Smooth muscle cell (in vitro differentiated cells): Measurements from ENCODE around the gene RIPK4. TPM values are rescaled to one million over a fixed set of nuclear protein-coding genes. Genes with fewer than 3 reads are reported as not detected.
A peak's percentile ranks its signal among the peaks of the same experiment; 100 is the strongest.
"Not testable (repeated sequence)": the region's sequence is repeated elsewhere in the genome, so short reads cannot be mapped to it uniquely, and the experiment has no call there.

ENCODE experiments used
- DNase-seq: peaks from one replicate; lab custom pipeline; 2025; ENCODE audit not compliant: unreplicated experiment; lab: John Stamatoyannopoulos, UW
- H2AFZ ChIP-seq: fragments of 200-600 bp; sonication (generic); 2 replicates; pipeline ENCODE4 v1.6.0; 2016; ENCODE audit warnings: antibody characterized with exemption, low read depth, mild to moderate bottlenecking
- H3F3A ChIP-seq: fragments of 200-600 bp; sonication (generic); 2 replicates; pipeline ENCODE4 v1.6.0; 2017; ENCODE audit warnings: antibody characterized with exemption, low read depth
- H3K27ac ChIP-seq: fragments of 200-600 bp; sonication (generic); 2 replicates; pipeline ENCODE4 v1.5.1; 2016; ENCODE audit warnings: low read depth, mild to moderate bottlenecking
- H3K27me3 ChIP-seq: fragments of 200-600 bp; sonication (generic); 2 replicates; pipeline ENCODE4 v1.6.1; 2016; ENCODE audit warnings: low read depth, mild to moderate bottlenecking
- H3K36me3 ChIP-seq: fragments of 200-600 bp; sonication (generic); 2 replicates; pipeline ENCODE4 v1.5.1; 2016; ENCODE audit warnings: low read depth
- H3K4me1 ChIP-seq: fragments of 200-600 bp; sonication (generic); 2 replicates; pipeline ENCODE4 v1.5.1; 2016; ENCODE audit warnings: low read depth
- H3K4me2 ChIP-seq: fragments of 200-600 bp; sonication (generic); 2 replicates; pipeline ENCODE4 v1.6.0; 2016; ENCODE audit warnings: mild to moderate bottlenecking
- H3K4me3 ChIP-seq: fragments of 200-600 bp; sonication (generic); 2 replicates; pipeline ENCODE4 v1.5.1; 2016; ENCODE audit warnings: mild to moderate bottlenecking
- H3K79me2 ChIP-seq: fragments of 200-600 bp; sonication (generic); 2 replicates; pipeline ENCODE4 v1.6.0; 2016; ENCODE audit warnings: low read depth, mild to moderate bottlenecking
- H3K9ac ChIP-seq: fragments of 200-600 bp; sonication (generic); 2 replicates; pipeline ENCODE4 v1.6.0; 2016; ENCODE audit warnings: low read depth
- H3K9me3 ChIP-seq: fragments of 200-600 bp; sonication (generic); replicated peaks from 2 replicates; pipeline ENCODE4 v1.5.1; 2016; ENCODE audit warnings: low read depth
- H4K20me1 ChIP-seq: fragments of 200-600 bp; sonication (generic); 2 replicates; pipeline ENCODE4 v1.6.0; 2016; ENCODE audit warnings: low read depth
- CTCF ChIP-seq: fragments of 200-600 bp; sonication (generic); IDR thresholded peaks from 2 replicates; pipeline ENCODE4 v1.5.1; 2017; ENCODE audit warnings: borderline replicate concordance, mild to moderate bottlenecking, antibody characterized with exemption; ENCODE audit not compliant: insufficient read depth, poor library complexity, severe bottlenecking
- WGBS: methylation state at CpG from one replicate; pipeline ENCODE4 v1.1.7; 2016; ENCODE audit warnings: low lambda C conversion rate; 5-methylcytosine and 5-hydroxymethylcytosine counted together
- polyA plus RNA-seq: library from polyadenylated mRNA; unstranded; fragments of >200 nt; fragmentation: Nextera tagmentation; extraction: Ambion mirVana; gene quantifications from 2 replicates; pipeline ENCODE4 v1.2.1, GENCODE V29; 2016
- total RNA-seq: library from RNA; depleted of rRNA; stranded (reverse); fragments of >200 nt; gene quantifications from 2 replicates; pipeline ENCODE4 v1.2.3, GENCODE V29; 2014

The RIPK4 gene
- total and polyA plus RNA-seq, 2 experiments from 2014 or later = 1.1 to 3.7 TPM

- WGBS = 94% methylated on average over 8 of the region's 10 CpGs
- H3K36me3 ChIP-seq = no peaks in the 10 kb centered on the region
- H4K20me1 ChIP-seq = no peaks in the 10 kb centered on the region
- no peak for TF ChIP-seq CTCF
- no peak overlapping the region for H3K27ac ChIP-seq
- H2AFZ ChIP-seq = no peak overlapping the region
- no peaks in the 10 kb centered on the region for H3F3A ChIP-seq
- H3K4me3 ChIP-seq = no peak overlapping the region
- H3K9ac ChIP-seq = no peak overlapping the region
- H3K27me3 ChIP-seq = no peaks in the 10 kb centered on the region
- DNase-seq = no peak
- H3K4me1 ChIP-seq = no peaks in the 10 kb centered on the region
- no peak overlapping the region for H3K4me2 ChIP-seq
- no peaks in the 10 kb centered on the region for H3K79me2 ChIP-seq
- no peaks in the 10 kb centered on the region for H3K9me3 ChIP-seq
These were observed 27.7 kb upstream of the RIPK4 start for GRCh38 chr21:41794600-41794999.

- H3K9me3 ChIP-seq = no peaks in the 10 kb centered on the region
- WGBS = 94% methylated on average over 3 of the region's 3 CpGs
- DNase-seq = no peak
- no peaks in the 10 kb centered on the region for H4K20me1 ChIP-seq
- no peaks in the 10 kb centered on the region for H3K4me1 ChIP-seq
- H3K4me3 ChIP-seq = no peak overlapping the region
- H3K4me2 ChIP-seq = no peak overlapping the region
- no peak for TF ChIP-seq CTCF
- H3F3A ChIP-seq = no peaks in the 10 kb centered on the region
- H3K9ac ChIP-seq = no peak overlapping the region
- H3K27me3 ChIP-seq = peaks cover 4% of the 10 kb centered on the region
- H3K79me2 ChIP-seq = no peaks in the 10 kb centered on the region
- H2AFZ ChIP-seq = no peak overlapping the region
- H3K27ac ChIP-seq = no peak overlapping the region
- H3K36me3 ChIP-seq = no peaks in the 10 kb centered on the region
These were observed 25.9 kb upstream of the RIPK4 start for GRCh38 chr21:41792711-41793110.

- no peaks in the 10 kb centered on the region for H4K20me1 ChIP-seq
- no peak overlapping the region for H2AFZ ChIP-seq
- no peak overlapping the region for H3K9ac ChIP-seq
- H3K4me2 ChIP-seq = peak overlapping the region; percentile 37
- no peaks in the 10 kb centered on the region for H3K79me2 ChIP-seq
- no peak for TF ChIP-seq CTCF
- no peaks in the 10 kb centered on the region for H3F3A ChIP-seq
- 33% methylated on average over 13 of the region's 13 CpGs for WGBS
- no peaks in the 10 kb centered on the region for H3K9me3 ChIP-seq
- no peak overlapping the region for H3K4me3 ChIP-seq
- DNase-seq = no peak
- peak overlapping the region; percentile 79 for H3K27ac ChIP-seq
- H3K4me1 ChIP-seq = no peaks in the 10 kb centered on the region
- no peaks in the 10 kb centered on the region for H3K36me3 ChIP-seq
- H3K27me3 ChIP-seq = peaks cover 5% of the 10 kb centered on the region
These were observed 19.7 kb upstream of the RIPK4 start for GRCh38 chr21:41786509-41786987.

GRCh38 chr21:41785262-41785661 lies 18.4 kb upstream of the RIPK4 start:
- not testable (repeated sequence) for H3K79me2 ChIP-seq, DNase-seq, H4K20me1 ChIP-seq, H3K27ac ChIP-seq, H3K4me1 ChIP-seq, H3K4me2 ChIP-seq, H2AFZ ChIP-seq, H3F3A ChIP-seq, H3K9ac ChIP-seq, H3K9me3 ChIP-seq, H3K36me3 ChIP-seq, H3K4me3 ChIP-seq
- peaks cover 16% of the 10 kb centered on the region for H3K27me3 ChIP-seq
- 86% methylated on average over 12 of the region's 12 CpGs for whole genome bisulfite sequencing
